Measurements from ENCODE around the gene SPEM1. TPM values are rescaled to one million over a fixed set of nuclear protein-coding genes. Genes with fewer than 3 reads are reported as not detected.

SPEM1 gene
- total RNA-seq: not detected in 2 replicates

- no peak for DNase-seq (ENCODE audit: low read depth in 2 of 2)
Measured at GRCh38 chr17:7419819-7420610, at the start of gene SPEM1. Gene SPEM1, plus strand, starts transcription at chr17:7420324. Its CDS starts 61 bp downstream, at chr17:7420385.

- DNase-seq (ENCODE audit: low read depth in 2 of 2): no peak
Measured at GRCh38 chr17:7370853-7371252, 49.3 kb upstream of the SPEM1 start.

GRCh38 chr17:7374353-7374752 is 45.8 kb upstream of the SPEM1 start:
- no peak for DNase-seq (ENCODE audit: low read depth in 2 of 2)

DNA sequence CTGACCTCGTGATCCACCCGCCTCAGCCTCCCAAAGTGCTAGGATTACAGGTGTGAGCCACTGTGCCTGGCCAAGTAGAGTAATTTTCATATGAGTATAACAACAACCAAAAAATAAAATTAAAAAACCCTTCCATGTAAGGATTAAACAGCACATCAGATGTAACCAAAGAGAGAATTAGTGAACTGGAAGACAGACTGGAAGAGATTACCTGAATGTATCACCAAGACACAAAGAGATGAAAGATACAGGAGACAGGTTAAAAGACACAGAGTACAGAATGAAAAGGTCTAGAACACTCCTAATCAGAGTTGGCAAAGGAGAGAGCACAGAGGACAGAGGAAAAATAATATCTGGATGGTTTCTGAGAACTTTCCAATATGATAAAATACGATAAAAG is 41.0 kb upstream of the SPEM1 start:
- DNase-seq (ENCODE audit: low read depth in 2 of 2): no peak

DNA sequence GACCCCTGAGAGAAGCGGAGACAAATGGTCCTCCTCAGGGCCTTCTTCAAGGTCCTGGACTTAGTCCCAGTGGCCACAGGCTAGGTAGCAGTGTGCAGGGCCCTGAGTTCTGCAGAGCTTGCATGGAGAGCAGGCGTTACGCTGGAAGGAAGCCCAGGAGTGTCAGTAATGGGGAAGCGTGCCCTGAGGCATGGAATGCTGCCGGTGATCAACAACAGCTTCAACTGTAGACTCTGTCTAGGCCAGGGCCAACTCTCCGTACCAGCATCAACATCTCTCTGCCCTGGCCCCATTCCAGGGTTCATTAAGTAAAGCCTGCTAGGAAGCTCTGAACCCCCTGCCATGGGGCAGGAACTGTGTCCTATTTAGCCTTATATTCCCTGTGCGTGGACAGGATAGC is 39.8 kb upstream of the SPEM1 start:
- no peak for DNase-seq (ENCODE audit: low read depth in 2 of 2)

DNA sequence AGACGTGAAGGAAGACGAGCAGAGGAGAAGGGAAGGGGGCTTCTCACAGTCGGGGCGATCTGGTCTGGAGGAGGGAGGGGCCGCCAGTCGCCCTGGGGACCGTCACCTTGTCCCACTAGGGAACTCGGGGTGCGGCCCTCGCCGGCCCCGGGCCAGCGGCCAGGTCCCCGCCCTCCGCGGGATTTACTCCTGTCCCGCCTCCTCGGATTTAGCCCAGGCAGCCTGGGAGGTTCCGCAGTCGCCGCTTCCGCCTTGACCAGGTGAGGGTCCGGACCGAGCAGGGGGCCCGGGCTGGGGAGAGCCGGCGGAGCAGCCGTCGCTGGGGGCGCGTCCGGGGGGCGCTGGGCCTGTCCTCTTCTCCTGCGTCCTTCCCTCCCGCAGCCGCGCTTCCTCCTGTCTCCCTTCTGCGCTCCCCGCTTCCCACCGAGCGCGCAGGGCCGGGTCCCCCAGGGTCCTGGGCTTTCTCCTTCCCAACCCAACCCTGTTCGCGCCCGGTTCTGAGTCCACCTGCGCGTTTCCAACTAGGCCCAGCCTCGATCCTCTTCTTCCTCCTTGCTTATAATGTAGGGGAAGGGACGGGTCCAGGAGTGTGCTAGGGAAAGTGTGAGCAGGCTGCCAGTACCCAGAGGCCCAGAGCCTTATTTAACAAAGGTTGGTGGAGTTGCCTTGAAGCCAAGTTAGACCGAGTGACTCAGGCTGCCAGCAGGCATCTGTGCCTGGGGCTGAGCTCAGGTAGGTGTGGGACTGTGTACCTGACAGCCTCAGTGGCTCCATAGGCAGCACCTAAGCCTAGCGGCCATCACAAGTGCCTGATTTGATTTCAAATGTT is 39.1 kb upstream of the SPEM1 start, which contains the start of gene TNK1:
Gene TNK1, plus strand, starts transcription at position 235 of the 829 bp plus-strand sequence. CDS start 1,838 bp downstream, outside the sequence.
- no peak for DNase-seq (ENCODE audit: low read depth in 2 of 2)

DNA sequence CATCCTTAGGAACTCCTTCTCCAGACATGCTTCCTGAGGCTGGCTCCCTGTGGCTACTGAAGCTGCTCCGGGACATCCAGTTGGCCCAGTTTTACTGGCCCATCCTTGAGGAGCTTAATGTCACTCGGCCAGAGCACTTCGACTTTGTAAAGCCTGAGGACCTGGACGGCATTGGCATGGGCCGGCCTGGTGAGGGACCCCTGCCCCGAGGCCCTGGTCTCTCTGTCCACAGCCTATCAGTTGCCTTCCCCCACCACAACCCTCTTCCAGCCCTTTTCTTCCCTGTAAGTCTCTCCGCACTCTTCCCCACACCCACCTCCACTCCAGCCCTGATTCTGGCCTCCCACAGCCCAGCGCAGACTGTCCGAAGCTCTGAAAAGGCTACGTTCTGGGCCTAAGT is 37.2 kb upstream of the SPEM1 start:
- no peak for DNase-seq (ENCODE audit: low read depth in 2 of 2)

GRCh38 chr17:7383371-7383741 is 36.8 kb upstream of the SPEM1 start:
- no peak for DNase-seq (ENCODE audit: low read depth in 2 of 2)

DNA sequence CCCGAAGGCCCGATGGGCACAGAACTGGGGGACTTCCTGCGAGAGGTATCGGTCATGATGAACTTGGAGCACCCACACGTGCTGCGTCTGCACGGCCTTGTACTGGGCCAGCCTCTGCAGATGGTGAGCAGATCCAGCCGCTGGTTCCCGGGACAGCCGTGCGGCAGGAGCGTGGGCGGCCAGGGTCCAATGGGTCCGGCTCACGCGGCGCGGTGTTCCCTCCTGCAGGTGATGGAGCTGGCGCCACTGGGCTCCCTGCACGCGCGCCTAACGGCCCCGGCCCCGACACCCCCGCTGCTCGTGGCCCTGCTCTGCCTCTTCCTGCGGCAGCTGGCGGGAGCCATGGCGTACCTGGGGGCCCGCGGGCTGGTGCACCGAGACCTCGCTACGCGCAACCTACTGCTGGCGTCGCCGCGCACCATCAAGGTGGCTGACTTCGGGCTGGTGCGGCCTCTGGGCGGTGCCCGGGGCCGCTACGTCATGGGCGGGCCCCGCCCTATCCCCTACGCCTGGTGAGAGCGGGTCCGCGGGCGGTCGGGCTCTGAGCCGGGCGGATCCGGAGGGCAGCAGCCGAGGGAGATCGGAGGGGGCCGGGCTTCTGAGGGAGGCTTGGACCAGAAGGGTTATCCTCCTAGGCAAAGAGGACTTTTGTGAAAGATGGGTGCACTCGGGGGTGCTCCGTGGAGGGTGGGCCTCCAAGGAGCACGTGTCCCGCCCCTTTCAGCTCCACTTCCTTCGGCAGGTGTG is 36.2 kb upstream of the SPEM1 start:
- peak in 1 of 2 donors; percentile 44 for DNase-seq (ENCODE audit: low read depth in 2 of 2)

DNA sequence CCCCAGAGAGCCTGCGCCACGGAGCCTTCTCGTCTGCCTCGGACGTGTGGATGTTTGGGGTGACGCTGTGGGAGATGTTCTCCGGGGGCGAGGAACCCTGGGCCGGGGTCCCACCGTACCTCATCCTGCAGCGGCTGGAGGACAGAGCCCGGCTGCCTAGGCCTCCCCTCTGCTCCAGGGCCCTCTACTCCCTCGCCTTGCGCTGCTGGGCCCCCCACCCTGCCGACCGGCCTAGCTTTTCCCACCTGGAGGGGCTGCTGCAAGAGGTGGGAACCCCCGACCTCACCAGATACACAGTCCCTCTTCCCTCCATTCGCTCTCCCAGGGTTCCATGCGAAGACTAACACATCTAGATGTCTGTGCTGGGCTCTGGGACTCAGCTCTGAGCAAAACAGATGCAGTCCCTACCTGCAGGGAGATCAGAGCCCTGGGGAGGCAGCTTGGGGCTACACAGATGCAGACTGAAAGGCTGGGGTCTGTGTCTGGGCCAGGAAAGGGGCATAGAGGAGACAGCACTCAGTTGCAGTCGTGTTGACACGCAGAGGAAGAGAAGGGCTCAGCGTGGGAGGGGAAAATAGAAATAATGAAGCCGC is 35.5 kb upstream of the SPEM1 start:
- no peak for DNase-seq (ENCODE audit: low read depth in 2 of 2)

GRCh38 chr17:7388856-7389255 is 31.3 kb upstream of the SPEM1 start:
- DNase-seq (ENCODE audit: low read depth in 2 of 2): no peak

DNA sequence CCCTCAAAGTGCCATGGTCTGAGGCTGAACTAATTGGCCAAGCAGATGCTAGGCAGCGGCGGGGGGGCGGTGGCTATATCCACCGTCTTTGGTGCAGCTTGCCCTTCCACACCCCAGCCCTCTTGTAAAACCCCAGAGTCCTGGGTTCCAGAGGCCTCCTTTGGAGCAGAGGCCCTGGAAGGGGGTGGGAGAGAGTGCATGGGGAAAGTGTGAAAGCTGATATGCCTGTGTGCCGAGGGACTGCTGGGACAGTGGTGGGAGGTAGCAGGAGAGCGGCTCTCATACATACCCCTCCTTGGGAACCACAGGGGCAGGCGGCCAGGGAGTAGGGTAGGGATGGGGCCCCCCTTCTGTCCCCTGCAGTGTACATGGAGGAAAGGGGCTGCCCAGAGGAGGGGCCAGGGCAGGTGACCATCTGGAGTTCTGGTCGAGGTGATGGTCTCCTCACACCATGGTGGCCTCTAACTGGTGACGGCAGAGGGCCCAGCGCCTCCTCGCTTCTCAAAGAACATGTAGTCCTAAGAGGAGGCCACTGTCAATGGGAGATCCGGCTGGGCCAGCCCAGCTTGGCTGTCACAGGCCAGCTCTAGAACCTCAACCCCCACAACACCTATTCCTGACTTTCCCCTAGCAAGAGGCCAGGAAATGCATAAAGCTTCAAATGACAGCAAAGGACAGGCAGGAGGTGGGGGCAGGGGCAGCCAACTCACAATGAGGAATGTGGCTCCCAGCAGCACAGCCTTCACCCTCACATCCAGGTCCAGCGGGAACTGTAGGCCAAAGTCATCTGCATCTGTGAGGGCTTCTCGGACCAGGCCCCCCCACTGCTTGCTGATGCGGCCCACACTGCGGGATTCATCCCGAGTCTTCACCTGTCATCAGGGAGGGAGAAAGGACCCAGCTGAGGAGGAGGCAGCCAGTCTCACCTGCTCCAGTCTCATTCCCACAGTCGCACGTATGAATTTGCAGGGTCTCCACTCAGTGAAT is 29.9 kb upstream of the SPEM1 start:
- DNase-seq (ENCODE audit: low read depth in 2 of 2): no peak

DNA sequence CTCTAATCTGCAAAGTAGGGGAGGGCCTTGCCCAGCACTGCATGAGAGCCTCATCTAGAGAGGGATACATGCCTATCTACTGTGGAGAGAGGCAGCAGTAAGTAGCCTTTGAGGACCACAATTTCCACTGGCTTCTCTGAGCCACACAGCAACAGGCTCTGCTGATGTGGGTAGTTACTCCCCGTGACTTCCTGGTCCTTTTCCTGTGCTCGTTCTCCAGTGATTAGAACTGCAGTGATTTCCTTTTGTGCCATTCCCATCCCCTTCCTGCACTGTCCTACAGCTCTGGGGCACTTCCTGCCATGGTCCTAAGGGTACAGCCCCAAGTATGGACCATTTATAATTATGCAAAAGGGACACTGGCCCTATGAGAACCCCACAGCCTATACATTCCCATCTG is 28.8 kb upstream of the SPEM1 start:
- DNase-seq (ENCODE audit: low read depth in 2 of 2): peak; percentile 40 to 43

DNA sequence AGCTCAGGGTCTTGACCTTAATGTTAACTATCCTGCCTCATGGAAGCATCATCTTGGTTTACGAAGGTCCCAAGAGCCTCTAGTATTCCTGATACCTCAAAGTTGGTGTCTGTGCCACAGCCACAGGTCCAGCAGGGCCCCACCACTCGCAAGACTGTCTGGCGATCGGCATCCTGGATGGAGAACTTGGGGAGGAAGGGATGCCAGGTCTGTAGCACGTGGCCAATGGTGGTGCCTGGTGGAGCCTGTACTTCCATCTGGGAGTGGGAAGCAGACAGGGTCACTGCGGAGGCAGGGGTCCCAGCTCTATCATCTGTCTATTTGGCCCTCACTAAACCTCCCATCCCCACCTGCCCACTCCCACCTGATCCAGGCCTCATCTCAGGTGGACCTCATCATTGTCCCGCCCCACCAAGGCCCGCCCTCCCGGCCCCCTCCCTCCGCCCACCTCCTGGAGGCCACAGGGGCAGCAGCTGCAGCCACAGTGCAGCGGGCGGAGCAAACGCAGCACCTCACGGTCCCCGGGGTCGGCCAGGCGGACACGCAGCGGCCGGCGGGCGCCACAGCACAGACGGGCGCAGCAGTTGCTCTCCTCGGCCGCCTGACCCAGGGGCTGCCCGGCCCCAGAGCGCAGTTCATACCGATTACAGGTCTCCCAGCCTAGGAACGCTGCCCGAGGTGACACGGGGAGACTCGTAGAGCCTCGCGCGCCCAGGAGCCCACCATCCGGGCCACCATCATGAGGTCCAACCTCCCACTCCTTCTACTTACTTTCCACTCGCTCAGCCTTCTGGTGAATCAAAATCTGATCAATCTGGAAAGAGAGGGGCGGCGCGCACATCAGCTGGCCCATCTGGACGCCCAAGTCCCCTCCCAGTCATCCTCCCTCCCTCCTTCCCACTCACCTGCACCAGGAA is 27.2 kb upstream of the SPEM1 start:
- DNase-seq (ENCODE audit: low read depth in 2 of 2): no peak

DNA sequence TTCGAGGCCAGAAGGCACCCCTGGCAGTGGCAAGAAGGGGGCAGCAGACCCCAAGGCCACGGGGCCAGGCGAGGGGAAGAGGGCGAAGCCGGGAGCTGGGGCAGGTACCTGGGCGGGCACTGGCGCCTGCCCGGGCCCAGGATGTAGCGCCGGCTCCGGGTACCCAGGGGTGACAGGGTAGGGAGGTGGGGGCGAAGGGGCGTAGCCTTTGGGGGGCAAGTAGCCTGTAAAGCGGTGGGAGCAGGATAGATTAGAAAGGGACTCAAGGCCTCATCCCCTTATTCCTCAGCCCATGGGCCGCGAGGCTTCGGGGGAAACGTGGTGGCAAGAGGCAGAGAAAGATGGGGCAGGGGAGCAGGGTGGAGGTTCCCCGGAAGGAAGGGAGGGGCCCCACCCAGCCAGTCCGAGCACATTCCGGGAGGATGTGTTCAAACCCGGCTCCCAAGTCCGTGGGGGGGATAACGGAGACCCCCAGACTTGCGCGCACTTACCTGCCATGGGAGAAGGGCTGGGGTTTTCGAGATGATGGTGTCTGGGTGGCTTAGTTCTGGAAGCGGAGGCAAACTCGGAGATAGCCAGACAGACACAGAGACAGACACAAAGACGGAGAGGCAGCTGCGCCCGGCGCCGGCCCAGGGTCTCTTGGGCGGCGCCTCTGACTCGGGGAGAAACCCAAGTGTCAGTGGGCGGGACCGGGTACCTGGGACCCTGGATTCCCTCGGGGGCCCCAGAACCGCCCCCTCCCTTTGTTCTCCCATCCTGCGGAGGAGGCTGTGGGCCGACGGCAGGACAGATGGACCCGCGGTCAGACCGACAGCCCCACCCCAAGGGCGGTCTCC is 26.3 kb upstream of the SPEM1 start:
- DNase-seq (ENCODE audit: low read depth in 2 of 2): no peak

GRCh38 chr17:7394452-7395191 is 25.5 kb upstream of the SPEM1 start, which contains the start of gene PLSCR3:
Gene PLSCR3, minus strand, starts transcription at chr17:7394525. Its CDS starts 415 bp downstream, at chr17:7394110.
- DNase-seq (ENCODE audit: low read depth in 2 of 2): peak; percentile 48 to 88

DNA sequence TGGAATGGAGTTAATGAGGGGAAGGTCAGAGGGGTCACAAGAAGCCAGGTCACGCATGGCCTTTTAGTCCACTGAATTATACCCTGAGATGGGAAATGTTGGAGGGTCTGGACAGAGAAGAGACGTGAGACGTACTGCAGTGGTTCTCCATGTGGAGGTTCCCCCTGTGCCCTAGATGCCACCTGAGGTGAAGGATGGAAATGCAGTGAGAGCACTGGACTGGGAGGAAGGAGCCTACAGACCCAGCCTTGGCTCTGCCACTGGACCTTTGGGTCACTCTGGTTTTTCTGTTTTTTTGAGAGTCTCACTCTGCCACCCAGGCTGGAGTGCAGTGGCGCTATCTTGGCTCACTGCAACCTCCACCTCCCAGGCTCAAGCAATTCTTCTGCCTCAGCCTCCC is 24.0 kb upstream of the SPEM1 start:
- DNase-seq (ENCODE audit: low read depth in 2 of 2): no peak

Measured in dermis microvascular lymphatic vessel endothelial cell (primary cell).